Brain microvascular endothelial cell (primary cell): ENCODE results near the gene LPCAT1.
A peak's percentile ranks its signal among the peaks of the same experiment; 100 is the strongest.

ENCODE experiments used
- DNase-seq: peaks from one replicate; pipeline ENCODE4 v3.0.0-alpha.2; 2020
- H3K27ac ChIP-seq: fragments of 250-450 bp; sonication (Bioruptor Pico); 2 replicates; pipeline ENCODE4 v1.5.1; 2020; ENCODE audit warnings: mild to moderate bottlenecking, moderate library complexity
- H3K27me3 ChIP-seq: fragments of 250-450 bp; sonication (Bioruptor Pico); replicated peaks from 2 replicates; pipeline ENCODE4 v1.5.1; 2020; ENCODE audit warnings: mild to moderate bottlenecking
- H3K36me3 ChIP-seq: fragments of 250-450 bp; sonication (Bioruptor Pico); replicated peaks from 2 replicates; pipeline ENCODE4 v1.5.1; 2020; ENCODE audit warnings: mild to moderate bottlenecking
- H3K4me3 ChIP-seq: 2 replicates; pipeline ENCODE4 v1.5.1; 2011; ENCODE audit warnings: low read depth, mild to moderate bottlenecking, control low read depth, low read length, moderate library complexity
- CTCF ChIP-seq: IDR thresholded peaks from 2 replicates; pipeline ENCODE4 v1.5.1; 2011; ENCODE audit warnings: low read depth, mild to moderate bottlenecking, moderate library complexity, low read length, control low read depth, inconsistent platforms; ENCODE audit errors: missing control alignments
- in situ Hi-C: cut with HindIII; loops from 2 replicates; pipeline ENCODE4 v1.10.0; 2017; ENCODE audit warnings: low sequenced_read_pairs, low pct_ligation_motif_present

The LPCAT1 gene

DNA sequence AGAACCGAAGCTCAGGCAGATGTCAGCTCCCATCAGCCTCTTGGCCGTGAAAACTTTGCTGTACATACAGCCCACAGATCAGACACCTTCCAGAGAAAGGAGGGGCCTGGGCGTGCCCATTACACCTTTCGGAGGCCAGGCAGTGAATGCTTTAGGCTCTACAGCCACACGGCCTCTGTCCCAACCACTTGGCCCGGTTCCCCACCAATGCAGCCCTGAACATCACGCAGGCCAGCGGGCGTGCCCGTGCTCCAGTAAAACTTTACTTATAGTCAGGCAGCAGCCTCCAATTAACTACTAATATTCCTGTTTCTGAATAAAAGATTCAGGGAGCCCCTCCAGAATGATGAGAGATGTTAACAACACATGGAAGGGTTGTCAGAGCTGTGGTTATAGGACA lies 23.9 kb downstream of the LPCAT1 start:
- no peak for DNase-seq
- Histone ChIP-seq H3K36me3 (peaks cover 10% of the 10 kb centered on the region), H3K27ac (no peak overlapping the region), H3K27me3 (no peaks in the 10 kb centered on the region), H3K4me3 (no peak overlapping the region)
- in situ Hi-C loops, result no loop called here
- TF ChIP-seq CTCF, result no peak

GRCh38 chr5:1498623-1499416 lies 24.9 kb downstream of the LPCAT1 start:
- no peak overlapping the region for H3K4me3 ChIP-seq
- in situ Hi-C loops, result no loop called here

GRCh38 chr5:1497795-1498622 lies 25.8 kb downstream of the LPCAT1 start:
- H3K4me3 ChIP-seq, result no peak overlapping the region
- peaks cover 23% of the 10 kb centered on the region for H3K36me3 ChIP-seq
- in situ Hi-C loops, result no loop called here
- no peak for TF ChIP-seq CTCF
- H3K27ac ChIP-seq, result no peak overlapping the region
- no peaks in the 10 kb centered on the region for H3K27me3 ChIP-seq
- DNase-seq, result no peak

More at GRCh38 chr5:1498623-1499416, 24.9 kb downstream of the LPCAT1 start:
- no peak for TF ChIP-seq CTCF
- peaks cover 17% of the 10 kb centered on the region for H3K36me3 ChIP-seq
- no peak overlapping the region for H3K27ac ChIP-seq
- H3K27me3 ChIP-seq, result no peaks in the 10 kb centered on the region
- DNase-seq, result no peak

DNA sequence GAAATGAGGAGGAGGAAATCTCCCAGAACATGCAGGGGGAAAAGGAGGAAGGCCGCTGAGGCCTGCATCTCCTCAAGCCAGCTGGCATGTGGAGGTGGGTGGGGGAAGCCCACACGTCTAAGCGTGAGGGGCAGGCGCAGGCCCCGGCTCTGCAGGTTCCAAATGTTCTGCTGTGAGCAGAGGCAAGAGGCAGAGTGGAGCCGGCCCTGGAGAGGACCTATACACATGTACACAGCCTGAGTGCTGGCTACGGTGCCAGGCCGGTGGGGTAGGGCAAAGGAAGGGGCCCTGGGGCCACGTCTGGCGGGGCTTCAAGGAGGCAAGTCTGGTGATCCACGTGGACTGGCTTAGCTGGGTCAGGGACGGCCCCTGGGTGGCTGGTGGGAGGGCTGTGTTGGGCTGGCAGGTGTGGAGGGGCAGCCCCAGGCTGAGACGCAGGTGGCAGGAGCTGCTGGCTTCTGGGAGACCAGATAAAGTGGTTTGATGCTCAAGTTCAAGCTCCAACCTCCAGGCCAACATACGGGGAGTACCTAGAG lies 26.4 kb downstream of the LPCAT1 start:
- peaks cover 23% of the 10 kb centered on the region for H3K36me3 ChIP-seq
- DNase-seq, result no peak
- no peak overlapping the region for H3K27ac ChIP-seq

DNA sequence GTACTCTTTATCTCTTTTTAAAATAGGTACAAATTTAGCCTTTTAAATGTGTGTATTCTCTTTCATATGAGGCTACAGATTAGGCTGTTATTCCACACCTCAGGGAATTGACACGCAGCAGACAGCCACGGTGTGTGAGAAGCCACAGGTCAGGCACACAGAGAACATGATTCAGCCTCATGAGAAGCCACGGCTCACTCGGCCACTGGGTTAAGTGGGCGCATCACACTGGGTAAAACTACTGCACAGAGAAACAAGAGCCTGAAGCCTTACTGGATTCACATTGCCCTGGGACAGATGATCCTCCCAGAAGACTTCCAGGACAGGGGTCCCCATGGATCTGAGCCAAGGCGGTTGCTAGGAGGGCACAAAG lies 28.2 kb downstream of the LPCAT1 start:
- no peak for TF ChIP-seq CTCF
- H3K27ac ChIP-seq, result no peak overlapping the region
- H3K4me3 ChIP-seq, result no peak overlapping the region
- DNase-seq, result peak; percentile 19
- H3K36me3 ChIP-seq, result peaks cover 30% of the 10 kb centered on the region
- H3K27me3 ChIP-seq, result no peaks in the 10 kb centered on the region
- in situ Hi-C loops, result no loop called here

More for the DNA sequence above, 26.4 kb downstream of the LPCAT1 start:
- Histone ChIP-seq H3K27me3 (no peaks in the 10 kb centered on the region), H3K4me3 (no peak overlapping the region)
- TF ChIP-seq CTCF, result no peak
- in situ Hi-C loops, result no loop called here
